ENCODE results near the gene COP1.
"Not testable (repeated sequence)": the region's sequence is repeated elsewhere in the genome, so short reads cannot be mapped to it uniquely, and the experiment has no call there.

COP1 gene

DNA sequence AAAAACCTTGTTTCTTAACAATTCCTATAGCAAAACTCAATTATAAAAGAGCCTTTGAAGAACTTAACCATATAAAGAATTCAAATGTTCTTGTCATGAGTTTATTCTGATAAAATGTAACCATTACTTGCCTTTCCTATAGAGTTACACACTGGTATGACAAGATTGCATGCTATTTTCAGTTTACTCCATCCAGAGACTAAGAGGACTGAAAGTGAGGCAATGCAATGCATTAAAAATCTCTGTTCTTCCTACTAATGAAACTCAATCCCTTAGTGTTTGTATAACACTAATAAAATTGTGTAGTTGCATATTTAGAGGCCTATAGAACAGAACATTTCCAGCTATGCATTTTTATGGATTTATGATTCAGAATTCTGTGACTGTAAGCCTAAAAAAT is 88.1 kb downstream of the COP1 start:
- no peak for DNase-seq

DNA sequence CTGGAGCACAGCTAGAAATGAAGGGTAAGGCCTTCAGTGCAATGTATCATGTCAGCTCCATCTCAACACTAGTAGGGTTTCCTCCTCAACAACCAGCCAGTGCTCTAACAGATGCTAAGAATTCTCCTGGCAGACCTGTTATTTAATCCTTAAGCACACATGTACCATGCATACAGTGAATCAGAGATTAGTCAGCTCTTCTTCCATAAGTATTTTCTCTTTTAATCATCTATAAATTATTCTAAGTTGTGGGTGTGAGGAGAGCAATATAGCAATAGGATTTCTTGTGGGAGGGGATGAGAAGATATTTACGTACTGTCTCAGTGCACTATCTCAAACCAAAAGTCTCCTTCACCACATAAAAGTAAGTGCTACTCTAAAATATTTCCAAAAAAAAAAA is 95.3 kb downstream of the COP1 start:
- DNase-seq: no peak

DNA sequence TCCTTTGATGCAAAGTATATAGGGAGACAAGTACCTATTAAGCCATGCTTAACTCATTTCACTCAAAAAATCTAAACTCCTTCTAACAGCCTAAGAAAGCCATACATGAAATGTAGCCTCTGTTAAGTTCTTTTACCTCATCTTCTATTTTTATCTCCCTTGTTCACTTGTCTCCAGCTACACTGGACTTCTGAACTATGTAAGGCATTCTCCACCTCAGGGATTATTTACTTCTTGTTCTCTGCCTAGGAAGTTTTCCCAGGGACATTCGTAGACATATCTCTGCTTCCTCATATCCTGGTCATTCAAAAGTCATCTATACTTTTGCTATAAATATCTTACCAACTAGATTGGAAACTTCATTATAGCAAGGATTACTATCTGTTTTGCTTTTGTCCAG is 96.9 kb downstream of the COP1 start:
- no peak for DNase-seq

DNA sequence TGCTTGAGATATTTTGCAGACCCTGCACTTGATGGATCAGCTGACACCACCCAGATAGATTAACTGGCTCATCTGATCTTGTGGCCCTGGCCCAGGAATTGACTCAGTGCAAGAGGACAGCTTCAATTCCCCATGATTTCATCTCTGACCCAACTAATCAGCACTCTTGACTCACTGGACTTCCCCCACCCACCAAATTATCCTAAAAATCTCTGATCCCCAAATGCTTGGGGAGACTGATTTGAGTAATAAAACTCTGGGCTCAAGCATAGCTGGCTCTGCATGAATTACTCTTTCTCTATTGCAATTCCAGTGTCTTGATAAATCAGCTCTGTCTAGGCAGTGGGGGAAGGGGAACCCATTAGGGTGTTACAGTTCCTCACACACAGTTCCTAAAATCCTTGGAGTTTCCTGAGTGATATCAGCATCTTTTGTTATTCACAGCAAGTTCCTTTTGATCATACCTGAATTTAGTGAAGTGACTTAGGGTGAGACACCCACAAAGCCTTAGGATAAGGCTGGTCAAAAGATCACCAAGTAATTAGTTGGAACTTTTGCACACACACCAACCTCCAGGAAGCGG is 104.2 kb downstream of the COP1 start:
- DNase-seq: no peak

DNA sequence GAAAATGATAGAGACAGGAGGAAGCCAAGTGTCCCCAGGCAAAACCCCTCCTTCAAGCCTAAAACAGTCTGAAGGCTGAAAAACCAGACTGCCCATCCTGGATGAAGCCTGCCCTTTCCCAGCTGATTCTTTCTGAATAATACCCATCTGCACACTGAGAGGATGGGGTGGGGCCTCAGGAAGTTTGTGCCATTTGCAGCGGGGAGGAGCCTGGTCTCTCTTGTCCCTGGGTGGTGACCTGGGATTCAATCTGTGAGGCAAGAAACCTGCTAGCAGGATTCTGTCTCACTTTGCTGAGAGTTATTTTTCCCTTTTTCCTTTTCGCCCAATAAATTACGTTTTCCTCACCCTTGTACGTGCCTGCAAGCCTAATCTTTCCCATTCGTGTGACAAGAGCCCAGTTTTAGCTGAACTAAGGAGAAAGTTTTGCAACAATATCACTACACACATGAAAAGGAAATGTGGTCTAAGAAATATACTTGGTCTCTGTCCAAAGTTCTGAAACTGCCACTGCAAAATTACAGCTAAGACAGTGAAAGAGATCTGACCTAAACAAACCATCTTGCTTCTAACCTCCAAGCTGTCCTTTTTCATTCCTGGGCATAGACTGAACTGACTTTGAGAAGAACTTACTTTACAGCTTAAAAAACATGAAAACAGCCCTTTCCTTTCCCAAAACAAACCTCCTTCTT is 105.0 kb downstream of the COP1 start:
- no peak for DNase-seq

DNA sequence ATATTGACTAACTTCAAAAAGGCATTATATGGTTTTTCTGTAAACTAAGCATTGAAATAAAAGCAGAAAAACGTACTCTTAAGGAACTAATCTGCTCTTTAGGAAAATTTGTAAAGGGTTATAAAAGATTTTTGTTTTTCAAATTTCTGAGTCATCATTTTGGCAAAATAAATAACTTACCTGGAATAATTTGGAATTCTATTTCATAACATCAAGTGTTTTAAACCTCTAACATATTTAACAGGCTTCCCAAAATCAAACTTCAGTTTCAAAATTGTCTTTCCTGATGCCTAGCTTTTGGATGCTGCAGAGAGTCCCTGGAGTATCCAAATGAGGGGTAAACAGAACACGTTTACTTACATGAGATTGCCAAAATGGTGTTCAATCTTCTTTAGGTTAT is 108.5 kb downstream of the COP1 start:
- no peak for DNase-seq

DNA sequence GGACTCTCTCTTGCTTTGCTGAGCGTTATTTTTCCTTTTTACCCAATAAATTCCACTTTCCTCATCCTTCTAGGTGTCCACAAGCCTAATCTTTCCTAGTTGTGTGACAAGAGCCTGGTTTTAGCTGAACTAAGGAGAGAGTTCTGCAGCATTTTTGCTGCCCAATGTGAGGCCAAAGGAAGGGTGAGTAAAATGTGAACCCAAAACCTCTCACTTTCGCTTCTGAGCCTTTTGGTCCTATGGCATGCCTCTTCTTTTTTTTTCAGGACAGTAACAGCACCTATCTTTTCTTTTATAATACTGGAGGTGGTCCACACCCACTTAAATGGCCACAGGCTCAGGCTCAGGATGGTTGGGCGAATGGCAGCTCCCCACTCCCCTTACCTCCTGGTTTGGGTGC is 111.1 kb downstream of the COP1 start:
- DNase-seq: no peak

DNA sequence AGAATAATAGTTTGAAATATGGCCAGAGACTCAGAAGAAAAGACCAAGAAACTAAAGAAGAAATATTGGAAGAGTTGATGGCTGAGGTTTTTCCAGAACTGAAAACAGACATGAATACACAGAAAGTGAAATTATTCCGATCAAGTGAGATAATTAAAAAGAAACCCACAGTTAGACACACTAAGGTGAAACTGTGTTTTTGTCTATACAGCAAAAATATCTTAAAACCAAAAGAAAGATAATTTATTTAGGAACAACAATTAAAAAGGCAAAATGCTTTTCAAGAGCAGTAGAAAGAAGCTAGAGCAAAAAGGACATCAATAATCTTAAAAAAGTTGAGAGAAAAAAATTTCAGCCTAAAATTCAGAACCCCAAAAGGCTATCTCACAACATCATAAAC is 116.3 kb downstream of the COP1 start:
- no peak for DNase-seq

DNA sequence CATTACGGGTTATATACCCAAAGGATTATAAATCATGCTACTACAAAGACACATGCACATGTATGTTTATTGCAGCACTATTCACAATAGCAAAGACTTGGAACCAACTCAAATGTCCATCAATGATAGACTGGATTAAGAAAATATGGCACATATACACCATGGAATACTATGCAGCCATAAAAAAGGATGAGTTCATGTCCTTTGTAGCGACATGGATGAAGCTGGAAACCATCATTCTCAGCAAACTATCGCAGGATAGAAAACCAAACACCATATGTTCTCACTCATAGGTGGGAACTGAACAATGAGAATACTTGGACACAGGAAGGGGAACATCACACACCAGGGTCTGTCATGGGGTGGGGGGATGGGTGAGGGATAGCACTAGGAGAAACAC is 119.3 kb downstream of the COP1 start:
- not testable (repeated sequence) for DNase-seq

DNA sequence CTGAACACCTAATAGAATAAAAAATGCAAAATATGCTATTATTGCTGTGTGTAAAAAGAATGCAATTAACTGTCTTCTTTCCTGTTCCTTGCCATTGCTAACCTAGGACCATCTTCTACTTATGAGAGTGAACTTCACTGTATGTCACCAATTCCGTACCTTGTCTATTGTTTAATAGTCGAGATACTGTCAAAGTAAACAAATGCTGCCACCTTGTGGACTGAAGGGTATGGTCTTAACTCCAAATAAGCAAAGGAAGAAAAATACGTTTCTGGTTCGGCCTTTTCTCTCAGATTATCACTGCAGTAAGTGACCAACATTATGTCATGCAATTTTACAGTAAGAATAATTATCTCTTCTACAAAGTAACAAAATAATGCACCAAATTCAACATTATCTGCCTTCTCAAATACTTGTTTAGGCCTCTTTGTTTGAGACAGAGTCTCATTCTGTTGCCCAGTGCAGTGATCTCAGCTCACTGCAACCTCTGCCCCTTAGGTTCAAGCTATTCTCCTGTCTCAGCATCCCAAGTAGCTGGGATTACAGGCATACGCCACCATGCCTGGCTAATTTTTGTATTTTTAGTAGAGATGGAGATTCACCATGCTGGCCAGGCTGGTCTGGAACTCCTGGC is 133.4 kb downstream of the COP1 start:
- DNase-seq: peak; percentile 34

DNA sequence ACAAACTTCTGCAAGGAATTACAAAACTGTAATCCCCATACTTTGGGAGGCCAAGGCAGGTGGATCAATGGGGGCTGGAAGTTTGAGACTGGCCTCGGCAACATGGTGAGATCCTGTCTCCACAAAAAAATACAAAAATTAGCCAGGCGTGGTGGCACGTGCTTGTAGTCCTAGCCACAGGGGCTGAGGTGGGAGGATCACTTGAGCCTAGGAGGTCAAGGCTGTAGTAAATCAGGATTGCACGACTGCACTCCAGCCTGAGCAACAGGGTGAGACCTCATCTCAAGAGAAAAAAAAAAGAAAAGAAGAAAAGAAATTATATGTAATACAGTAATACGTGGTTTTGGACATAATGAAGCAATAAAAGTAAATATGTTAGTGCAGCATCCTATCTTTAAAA is 138.2 kb downstream of the COP1 start:
- no peak for DNase-seq

DNA sequence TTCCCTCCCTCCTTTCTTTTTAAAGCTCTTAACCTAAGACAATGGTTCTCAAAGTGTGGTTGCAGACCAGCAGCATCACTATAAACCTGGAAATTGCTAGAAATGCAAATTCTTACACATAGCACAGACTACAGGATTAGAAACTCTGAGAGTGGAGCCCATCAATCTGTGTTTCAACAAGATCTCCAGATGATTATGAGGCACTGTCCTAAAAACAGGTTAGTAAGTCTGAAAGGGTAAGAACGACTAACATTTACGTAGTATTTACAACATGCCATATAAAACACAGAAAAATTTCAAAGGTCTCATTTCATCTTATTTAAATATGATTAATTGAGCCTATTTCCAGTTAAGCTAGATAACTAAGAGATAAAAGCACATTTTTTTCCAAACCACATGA is 138.8 kb downstream of the COP1 start:
- DNase-seq: no peak

DNA sequence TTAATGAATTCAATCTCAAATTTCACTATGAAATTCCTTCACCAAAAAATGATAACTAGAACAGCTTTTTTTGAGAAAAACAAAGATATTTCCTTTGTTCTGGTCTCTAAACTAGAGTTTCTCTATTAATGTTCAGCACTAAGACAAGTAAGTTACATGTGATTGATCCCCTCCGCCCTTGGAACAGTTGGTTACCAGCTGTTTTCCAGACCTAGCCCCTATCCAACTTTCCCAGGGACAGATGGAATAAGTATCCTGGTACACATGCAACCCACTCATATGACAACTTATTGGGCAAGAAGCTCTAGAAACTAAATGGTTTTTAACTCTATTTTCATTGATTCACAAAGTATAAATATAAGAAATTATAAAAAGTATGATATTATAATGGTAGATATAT is 140.4 kb downstream of the COP1 start:
- no peak for DNase-seq

DNA sequence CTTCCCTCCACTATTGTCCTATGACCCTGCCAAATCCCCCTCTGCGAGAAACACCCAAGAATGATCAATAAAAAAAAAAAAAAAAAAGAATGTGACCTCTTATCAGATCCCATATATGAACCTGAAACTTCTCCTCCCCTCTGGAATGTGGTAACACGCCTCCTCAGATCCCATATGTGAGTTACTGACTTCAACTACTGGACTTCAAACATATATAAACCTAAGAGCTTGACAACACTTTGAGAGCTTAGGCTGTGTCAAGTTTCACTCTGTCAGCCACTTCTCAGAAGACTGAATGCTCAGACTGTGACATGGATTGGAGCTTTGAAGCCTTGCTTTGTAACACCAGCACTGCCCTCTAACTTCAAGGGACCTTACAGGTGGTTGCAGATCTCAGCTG is 148.4 kb downstream of the COP1 start:
- DNase-seq: no peak

DNA sequence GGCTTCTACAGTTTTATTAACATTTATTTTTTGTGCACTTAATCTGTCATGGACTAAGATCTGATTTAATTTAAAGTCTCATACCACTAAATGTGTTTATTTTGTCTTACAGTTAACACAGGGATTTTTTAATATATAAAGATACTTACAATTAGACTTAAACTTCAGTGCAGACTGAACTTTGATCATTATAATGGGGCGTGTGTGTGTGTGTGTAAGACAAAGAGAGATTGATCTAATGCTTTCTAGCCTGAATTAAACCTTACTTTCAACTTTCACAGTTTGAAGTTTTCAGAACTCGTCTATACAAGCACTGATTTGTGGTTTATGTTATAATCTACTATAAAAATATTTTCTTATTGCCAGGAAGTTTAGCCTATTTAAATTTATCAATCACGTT is 150.8 kb downstream of the COP1 start:
- DNase-seq: no peak

DNA sequence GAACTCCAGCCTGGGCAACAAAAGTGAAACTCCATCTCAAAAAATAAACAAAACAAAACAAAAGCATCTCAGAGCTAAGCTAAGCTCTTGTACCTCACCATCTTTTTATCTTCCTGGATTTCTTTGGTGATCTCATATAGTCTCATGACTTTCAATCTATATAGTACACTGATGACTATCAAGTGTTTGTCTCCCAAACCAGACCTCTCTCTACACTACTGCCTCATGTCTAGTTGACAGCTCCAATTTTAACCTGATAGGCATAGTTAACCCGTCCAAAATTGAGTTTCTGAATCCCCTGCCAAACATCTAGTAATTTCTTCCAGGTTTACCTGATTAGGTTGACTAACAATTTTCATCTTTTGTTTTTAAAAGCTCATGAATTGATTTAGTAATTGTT is 151.7 kb downstream of the COP1 start:
- DNase-seq: no peak

DNA sequence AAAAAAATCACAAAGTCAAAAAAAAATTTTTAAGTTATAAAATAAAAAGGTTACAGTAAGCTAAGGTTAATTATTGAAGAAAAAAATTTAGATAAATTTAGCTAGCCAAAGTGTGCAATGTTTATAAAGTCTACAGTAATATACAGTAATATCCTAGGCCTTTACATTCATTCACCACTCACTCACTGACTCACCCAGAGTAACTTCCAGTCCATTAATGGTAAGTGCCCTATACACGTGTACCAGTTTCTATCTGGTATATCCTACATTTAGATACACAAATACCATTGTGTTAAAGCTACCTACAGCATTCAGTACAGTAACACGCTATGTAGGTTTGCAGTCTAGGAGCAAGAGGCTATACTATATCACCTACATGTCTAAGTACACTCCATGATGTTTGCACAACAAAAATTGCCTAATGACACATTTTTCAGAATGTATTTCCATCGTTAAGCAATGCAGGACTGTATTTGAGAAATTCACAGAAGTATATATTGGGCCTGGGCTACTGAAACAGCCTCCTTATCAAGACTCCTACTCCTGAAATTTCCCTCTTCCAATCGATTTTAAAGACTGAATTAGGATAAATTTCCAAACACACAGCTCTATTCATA is 155.1 kb downstream of the COP1 start:
- no peak for DNase-seq

DNA sequence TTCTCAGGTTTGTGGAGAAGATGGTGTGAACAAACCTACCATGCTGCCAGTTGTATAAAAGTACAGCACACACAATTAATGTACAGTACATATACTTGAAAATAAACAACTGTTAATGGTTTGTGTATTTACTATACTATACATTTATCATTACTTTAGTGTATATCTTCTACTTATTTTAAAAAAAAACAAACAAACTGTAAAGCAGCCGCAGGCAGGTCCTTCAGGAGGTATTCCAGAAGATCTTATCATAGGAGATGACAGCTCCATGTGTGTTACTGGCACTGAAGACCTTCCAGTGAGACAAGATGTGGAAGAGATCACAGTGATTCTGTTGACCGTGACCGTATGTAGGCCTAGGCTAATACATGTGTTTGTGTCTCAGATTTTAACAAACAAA is 155.7 kb downstream of the COP1 start:
- no peak for DNase-seq

DNA sequence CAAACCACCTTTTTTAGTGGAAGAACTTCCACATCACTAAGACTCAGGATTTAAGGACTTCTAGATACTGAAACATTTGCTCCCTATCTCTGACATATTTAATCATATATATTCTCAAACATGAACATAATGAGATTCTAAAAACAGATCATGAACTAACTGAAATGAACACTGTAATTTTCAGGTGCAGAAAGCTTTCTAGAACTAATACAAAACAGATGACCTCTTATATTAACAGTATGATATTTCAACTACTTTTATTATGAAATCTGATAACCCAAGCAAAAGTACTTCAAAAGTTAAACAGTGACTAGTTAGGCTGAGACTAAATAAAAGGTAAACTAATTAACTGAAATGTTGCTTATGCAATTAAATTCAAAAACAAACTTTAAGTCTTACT is 157.5 kb downstream of the COP1 start:
- no peak for DNase-seq

DNA sequence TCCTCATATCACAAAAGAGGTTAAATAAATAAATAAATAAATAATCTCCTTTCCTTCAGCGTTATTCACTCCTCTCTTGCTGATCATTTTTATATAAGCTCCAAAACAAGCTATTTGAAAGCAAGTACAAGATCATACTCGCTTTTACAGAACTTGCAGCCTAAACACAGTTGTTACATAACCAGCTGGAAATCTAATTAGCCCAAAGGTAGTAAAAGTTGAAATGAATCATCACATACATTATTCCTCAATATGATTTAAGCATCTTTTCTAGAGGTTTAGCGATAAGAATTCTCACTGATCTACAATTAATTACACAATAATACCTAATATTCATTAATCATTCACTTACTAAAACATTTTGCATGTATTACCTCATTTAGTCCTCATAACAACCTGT is 160.2 kb downstream of the COP1 start:
- DNase-seq: no peak

DNA sequence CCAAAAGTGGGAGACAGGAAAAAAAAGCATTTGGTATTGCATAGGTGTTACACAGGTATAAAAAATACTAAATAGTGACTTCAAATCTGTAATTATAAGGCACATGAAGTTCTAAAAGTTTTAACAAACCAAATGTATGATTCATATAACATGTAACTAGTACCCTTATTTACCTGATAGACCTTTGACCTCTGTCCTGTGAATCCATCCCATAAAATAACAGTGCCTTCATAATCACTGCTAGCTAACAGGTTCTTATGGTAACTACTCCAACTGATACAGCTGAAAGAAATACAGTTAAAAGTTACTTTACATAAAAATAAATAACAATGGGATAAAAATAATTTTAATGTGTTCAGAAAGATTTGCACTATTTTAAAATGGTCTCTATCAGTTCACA is 163.5 kb downstream of the COP1 start:
- no peak for DNase-seq

DNA sequence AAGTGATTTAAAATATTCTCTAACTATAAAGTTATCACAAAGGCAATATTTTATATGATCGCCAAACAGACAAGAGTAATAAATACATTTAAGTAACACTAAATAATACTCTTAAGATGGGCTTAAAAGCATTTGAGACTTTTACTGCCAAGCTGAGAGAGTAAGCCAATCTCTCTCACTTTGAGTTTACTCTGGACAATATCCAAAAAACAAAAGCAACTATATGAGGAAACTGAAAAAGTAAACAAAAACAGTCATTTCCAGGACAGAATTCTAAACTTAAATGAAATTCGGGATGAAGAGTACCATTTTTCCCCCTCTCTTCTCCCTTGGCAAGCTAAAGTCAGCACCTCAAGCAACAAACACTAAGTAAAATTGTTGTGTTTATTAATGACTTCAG is 173.2 kb downstream of the COP1 start:
- no peak for DNase-seq

DNA sequence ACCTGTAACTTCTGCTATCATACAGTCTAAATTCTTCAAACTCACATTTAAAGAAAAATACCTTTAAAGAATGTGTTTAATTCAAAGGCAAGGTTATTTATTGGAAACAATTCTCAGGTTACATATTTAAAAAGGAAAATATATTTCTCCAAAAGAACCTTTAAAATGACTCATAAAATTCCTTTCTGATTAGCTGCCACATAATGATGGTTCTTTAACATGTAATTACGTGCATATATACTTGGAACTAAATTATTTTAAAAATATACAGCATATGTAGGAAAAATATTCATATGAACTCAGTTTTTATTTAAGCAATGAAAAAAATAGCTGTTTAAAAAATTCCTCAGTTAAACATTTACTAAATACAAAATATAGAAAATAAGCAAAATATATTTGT is 173.6 kb downstream of the COP1 start:
- DNase-seq: no peak

DNA sequence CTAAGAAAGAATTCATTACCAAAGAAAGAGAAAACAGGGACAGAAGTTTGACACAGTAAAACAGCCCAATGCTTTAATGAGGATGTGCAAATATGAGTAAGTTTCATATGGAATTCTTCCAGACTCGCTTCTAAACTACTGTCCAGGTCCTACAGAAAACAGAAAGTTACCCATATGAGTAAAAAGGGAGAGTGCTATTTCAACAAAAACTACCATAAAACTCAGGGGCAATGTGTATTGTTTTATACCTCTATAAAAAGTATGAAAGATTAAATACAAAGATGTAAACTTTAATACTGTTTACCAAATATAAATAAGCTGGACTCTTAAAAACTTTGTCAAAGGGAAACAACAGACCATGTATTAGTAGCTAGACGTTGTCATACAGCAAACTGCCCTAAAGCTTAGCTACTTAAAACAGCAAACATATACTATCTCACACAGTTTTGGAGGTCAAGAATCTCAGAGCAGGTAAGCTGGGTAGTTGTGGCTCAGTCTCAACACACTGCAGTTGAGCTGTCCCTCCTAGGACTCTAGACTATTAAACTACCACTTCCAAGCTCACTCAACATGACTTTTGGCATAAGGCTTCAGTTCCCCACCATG is 174.9 kb downstream of the COP1 start:
- no peak for DNase-seq

Measured in femur (tissue), 1 donor.